Measurements from ENCODE around the gene MLC1.

DNA sequence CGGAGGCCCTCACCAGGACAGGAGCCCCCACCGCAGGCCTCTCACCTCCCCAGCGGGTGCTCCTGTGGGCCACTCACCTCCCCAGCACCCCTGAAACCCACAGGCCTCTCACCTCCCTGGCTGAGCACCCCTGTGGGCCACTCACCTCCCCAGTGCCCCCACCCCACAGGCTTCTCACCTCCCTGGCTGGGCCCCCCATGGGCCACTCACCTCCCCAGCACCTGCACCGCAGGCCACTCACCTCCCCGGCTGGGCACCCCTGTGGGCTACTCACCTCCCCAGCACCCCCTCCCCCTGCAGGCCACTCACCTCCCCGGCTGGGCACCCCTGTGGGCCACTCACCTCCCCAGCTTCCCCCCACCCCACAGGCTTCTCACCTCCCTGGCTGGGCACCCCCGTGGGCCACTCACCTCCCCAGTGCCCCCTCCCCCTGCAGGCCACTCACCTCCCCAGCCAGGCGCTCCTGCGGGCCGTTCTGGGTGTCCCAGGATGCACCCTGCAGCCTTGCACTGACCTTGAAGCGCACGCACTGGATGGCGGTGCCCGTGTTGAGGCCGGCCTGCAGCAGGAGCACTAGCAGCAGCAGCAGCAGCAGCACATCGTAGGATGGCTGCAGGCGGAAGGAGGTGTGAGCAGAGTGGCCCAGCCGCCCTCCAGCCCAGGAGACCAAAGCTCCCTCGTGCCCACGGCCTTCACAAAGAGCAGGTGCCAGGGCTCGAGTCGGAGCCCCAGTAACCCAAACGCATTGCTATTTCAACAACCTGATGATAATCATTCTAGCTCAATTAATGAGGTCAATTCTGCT is 21.4 kb downstream of the MLC1 start:
- TF ChIP-seq ARNTL (CRISPR knock-in tag; IDR thresholded peaks at IDR 0.05; ENCODE audit: borderline replicate concordance, low read depth): no peak
- no peak for TF ChIP-seq RARB (CRISPR knock-in tag; IDR thresholded peaks at IDR 0.05)
- TF ChIP-seq ISL1 (CRISPR knock-in tag; IDR thresholded peaks at IDR 0.05): no peak
- no peak for TF ChIP-seq ZNF565 (CRISPR knock-in tag; conservative IDR thresholded peaks at IDR 0.05; ENCODE audit: low read depth)
- no peak for TF ChIP-seq PPARA (CRISPR knock-in tag; IDR thresholded peaks at IDR 0.05; ENCODE audit: borderline replicate concordance)
- TF ChIP-seq, protein P1, sequence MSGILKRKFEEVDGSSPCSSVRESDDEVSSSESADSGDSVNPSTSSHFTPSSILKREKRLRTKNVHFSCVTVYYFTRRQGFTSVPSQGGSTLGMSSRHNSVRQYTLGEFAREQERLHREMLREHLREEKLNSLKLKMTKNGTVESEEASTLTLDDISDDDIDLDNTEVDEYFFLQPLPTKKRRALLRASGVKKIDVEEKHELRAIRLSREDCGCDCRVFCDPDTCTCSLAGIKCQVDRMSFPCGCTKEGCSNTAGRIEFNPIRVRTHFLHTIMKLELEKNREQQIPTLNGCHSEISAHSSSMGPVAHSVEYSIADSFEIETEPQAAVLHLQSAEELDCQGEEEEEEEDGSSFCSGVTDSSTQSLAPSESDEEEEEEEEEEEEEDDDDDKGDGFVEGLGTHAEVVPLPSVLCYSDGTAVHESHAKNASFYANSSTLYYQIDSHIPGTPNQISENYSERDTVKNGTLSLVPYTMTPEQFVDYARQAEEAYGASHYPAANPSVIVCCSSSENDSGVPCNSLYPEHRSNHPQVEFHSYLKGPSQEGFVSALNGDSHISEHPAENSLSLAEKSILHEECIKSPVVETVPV (CRISPR knock-in tag; IDR thresholded peaks at IDR 0.05): no peak

All from SK-N-SH treated with all-trans-retinoic acid at 6 μM for 48 hours (cell line).